ENCODE data around the gene DCST2. TPM values are rescaled to one million over a fixed set of nuclear protein-coding genes. Genes with fewer than 3 reads are reported as not detected.

DCST2 gene
- total and polyA plus RNA-seq, 9 of the 15 experiments (the other 6 are each of a cell fraction or from before 2014, with no cell fraction given) = 0.09 to 0.49 (median 0.11) TPM; not detected in 3

DNA sequence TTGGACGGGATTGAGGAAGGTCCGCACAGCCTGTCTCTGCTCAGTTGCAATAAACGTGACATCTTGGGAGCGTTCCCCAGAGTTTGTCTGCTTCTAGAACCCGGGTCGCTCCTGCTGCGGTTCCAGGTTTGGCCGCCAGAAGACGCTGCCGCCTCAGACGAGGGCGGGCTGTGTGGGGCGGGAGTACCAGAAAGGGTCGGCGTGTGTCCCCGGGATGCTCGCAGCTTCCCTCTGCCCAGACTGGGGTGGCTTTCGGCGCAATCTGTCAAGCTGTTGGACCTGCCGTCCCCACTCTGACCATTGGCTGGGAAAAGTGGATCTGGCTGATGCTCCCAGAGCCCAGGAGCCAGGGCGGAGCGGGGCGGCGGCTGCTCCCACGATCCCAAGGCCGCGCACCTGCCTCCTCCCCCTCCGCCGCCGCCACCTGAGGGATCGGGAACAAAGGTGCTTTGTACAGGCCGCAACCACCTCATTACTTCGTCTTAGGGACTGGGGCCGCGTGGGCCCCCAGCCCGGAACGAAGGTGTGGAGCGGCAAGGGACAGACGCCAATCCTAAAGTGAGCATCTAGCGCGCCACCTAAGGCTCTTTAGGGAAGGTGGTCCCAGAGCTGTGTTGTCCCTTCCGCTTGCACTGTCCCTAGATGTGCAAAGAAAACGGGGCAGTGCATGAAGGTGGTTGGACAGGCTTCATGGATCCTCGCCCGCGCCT is 29.3 kb upstream of the DCST2 start (continued):
- TF ChIP-seq GABPB1 (CRISPR knock-in tag; IDR thresholded peaks at IDR 0.05) (peak; percentile 57), SMC3 (conservative IDR thresholded peaks at IDR 0.05; ENCODE audit: insufficient read depth, low read depth, low read length) (peak; percentile 96), TAF7 (tag; IDR thresholded peaks at IDR 0.05) (no peak), TBL1XR1 (IDR thresholded peaks at IDR 0.05; ENCODE audit: low read length in 2 of 2) (no peak), FOXA1 (IDR thresholded peaks at IDR 0.05; ENCODE audit: borderline replicate concordance) (no peak), KLF16 (IDR thresholded peaks at IDR 0.05) (peak; percentile 61), RBM34 (IDR thresholded peaks at IDR 0.05; ENCODE audit: borderline replicate concordance, insufficient read depth, low read length) (no peak), POLR2AphosphoS5 (IDR thresholded peaks at IDR 0.05; ENCODE audit: control insufficient read depth, insufficient read depth, low read depth, low read length) (no peak), ZBTB7A (IDR thresholded peaks at IDR 0.05; ENCODE audit: borderline replicate concordance, control insufficient read depth, low read depth, low read length) (peak; percentile 57; the same call in 1 of the 2 replicates), LCOR (CRISPR knock-in tag; IDR thresholded peaks at IDR 0.05) (peak; percentile 54; the same call in 1 of the 2 replicates), ARID2 (IDR thresholded peaks at IDR 0.05) (peak; percentile 94), RHOXF2B (CRISPR knock-in tag; conservative IDR thresholded peaks at IDR 0.05) (no peak), MAZ (CRISPR knock-in tag; conservative IDR thresholded peaks at IDR 0.05 in 1 of 2, IDR thresholded peaks at IDR 0.05 in 1 of 2) (peak; percentile 47 to 91; a peak in 2 of 4 replicates), FIP1L1 (IDR thresholded peaks at IDR 0.05; ENCODE audit: low read depth, low read length, poor library complexity, severe bottlenecking) (peak; percentile 64), BHLHE40 (IDR thresholded peaks at IDR 0.05; ENCODE audit: low read length) (peak; percentile 63; the same call in 1 of the 2 replicates), SIN3B (IDR thresholded peaks at IDR 0.05; ENCODE audit: low read depth) (0 out of 2 replicates have a peak, but pooled peaks have one; percentile 5), ZNF41 (CRISPR knock-in tag; conservative IDR thresholded peaks at IDR 0.05) (no peak)
- TF ChIP-seq, protein P1, sequence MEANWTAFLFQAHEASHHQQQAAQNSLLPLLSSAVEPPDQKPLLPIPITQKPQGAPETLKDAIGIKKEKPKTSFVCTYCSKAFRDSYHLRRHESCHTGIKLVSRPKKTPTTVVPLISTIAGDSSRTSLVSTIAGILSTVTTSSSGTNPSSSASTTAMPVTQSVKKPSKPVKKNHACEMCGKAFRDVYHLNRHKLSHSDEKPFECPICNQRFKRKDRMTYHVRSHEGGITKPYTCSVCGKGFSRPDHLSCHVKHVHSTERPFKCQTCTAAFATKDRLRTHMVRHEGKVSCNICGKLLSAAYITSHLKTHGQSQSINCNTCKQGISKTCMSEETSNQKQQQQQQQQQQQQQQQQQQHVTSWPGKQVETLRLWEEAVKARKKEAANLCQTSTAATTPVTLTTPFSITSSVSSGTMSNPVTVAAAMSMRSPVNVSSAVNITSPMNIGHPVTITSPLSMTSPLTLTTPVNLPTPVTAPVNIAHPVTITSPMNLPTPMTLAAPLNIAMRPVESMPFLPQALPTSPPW (CRISPR knock-in tag; IDR thresholded peaks at IDR 0.05) = peak; percentile 66
- TF ChIP-seq, protein P2, sequence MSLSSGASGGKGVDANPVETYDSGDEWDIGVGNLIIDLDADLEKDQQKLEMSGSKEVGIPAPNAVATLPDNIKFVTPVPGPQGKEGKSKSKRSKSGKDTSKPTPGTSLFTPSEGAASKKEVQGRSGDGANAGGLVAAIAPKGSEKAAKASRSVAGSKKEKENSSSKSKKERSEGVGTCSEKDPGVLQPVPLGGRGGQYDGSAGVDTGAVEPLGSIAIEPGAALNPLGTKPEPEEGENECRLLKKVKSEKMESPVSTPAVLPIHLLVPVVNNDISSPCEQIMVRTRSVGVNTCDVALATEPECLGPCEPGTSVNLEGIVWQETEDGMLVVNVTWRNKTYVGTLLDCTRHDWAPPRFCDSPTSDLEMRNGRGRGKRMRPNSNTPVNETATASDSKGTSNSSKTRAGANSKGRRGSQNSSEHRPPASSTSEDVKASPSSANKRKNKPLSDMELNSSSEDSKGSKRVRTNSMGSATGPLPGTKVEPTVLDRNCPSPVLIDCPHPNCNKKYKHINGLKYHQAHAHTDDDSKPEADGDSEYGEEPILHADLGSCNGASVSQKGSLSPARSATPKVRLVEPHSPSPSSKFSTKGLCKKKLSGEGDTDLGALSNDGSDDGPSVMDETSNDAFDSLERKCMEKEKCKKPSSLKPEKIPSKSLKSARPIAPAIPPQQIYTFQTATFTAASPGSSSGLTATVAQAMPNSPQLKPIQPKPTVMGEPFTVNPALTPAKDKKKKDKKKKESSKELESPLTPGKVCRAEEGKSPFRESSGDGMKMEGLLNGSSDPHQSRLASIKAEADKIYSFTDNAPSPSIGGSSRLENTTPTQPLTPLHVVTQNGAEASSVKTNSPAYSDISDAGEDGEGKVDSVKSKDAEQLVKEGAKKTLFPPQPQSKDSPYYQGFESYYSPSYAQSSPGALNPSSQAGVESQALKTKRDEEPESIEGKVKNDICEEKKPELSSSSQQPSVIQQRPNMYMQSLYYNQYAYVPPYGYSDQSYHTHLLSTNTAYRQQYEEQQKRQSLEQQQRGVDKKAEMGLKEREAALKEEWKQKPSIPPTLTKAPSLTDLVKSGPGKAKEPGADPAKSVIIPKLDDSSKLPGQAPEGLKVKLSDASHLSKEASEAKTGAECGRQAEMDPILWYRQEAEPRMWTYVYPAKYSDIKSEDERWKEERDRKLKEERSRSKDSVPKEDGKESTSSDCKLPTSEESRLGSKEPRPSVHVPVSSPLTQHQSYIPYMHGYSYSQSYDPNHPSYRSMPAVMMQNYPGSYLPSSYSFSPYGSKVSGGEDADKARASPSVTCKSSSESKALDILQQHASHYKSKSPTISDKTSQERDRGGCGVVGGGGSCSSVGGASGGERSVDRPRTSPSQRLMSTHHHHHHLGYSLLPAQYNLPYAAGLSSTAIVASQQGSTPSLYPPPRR (CRISPR knock-in tag; IDR thresholded peaks at IDR 0.05; ENCODE audit: borderline replicate concordance) = no peak
- TF ChIP-seq, protein P3, sequence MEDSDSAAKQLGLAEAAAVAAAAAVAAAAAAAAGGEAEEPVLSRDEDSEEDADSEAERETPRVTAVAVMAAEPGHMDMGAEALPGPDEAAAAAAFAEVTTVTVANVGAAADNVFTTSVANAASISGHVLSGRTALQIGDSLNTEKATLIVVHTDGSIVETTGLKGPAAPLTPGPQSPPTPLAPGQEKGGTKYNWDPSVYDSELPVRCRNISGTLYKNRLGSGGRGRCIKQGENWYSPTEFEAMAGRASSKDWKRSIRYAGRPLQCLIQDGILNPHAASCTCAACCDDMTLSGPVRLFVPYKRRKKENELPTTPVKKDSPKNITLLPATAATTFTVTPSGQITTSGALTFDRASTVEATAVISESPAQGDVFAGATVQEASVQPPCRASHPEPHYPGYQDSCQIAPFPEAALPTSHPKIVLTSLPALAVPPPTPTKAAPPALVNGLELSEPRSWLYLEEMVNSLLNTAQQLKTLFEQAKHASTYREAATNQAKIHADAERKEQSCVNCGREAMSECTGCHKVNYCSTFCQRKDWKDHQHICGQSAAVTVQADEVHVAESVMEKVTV (CRISPR knock-in tag; IDR thresholded peaks at IDR 0.05) = peak; percentile 92

Measured in K562 (cell line).